Esophagus squamous epithelium (tissue), 5 donors: ENCODE results near the gene RIC8B. TPM values are rescaled to one million over a fixed set of nuclear protein-coding genes. Genes with fewer than 3 reads are reported as not detected.

Experiments used
- DNase-seq: peaks from one replicate; lab custom pipeline; 2025; lab: John Stamatoyannopoulos, UW
- H3K27ac ChIP-seq, 4 donors: fragments of 200-600 bp; sonication (generic); one replicate each; pipeline ENCODE4 v1.5.1; 2016 to 2019; ENCODE audit warnings: mild to moderate bottlenecking in 1 of 4
- H3K27me3 ChIP-seq, 4 donors: fragments of 200-600 bp; sonication (generic); 1 replicate in 3 of 4; 2 replicates in 1 of 4; pipeline versions ENCODE4 v1.5.1 to v1.6.0; 2017 to 2021; ENCODE audit warnings: antibody characterized with exemption in 1 of 4
- H3K36me3 ChIP-seq, 3 donors: fragments of 200-600 bp; sonication (generic); one replicate each; pipeline ENCODE4 v1.5.1; 2016 to 2019
- H3K4me1 ChIP-seq, 3 donors: fragments of 200-600 bp; sonication (generic); one replicate each; pipeline ENCODE4 v1.5.1; 2017 to 2019
- H3K4me3 ChIP-seq, 4 donors: fragments of 200-600 bp; sonication (generic); 1 replicate in 3 of 4; 2 replicates in 1 of 4; pipeline ENCODE4 v1.5.1; 2016 to 2019; ENCODE audit warnings: mild to moderate bottlenecking in 2 of 4, moderate library complexity in 1 of 4
- H3K9me3 ChIP-seq, 3 donors: fragments of 200-600 bp; sonication (generic); one replicate each; pipeline ENCODE4 v1.5.1; 2016 to 2019
- POLR2A ChIP-seq, 4 donors: fragments of 450-650 bp; IDR thresholded peaks; one replicate each; pipeline ENCODE4 v1.6.1; 2017; ENCODE audit warnings: antibody characterized with exemption in 4 of 4, mild to moderate bottlenecking in 4 of 4, moderate library complexity in 3 of 4
- WGBS, 2 donors: methylation state at CpG; one replicate each; pipeline ENCODE4 v1.1.5; 2018; 5-methylcytosine and 5-hydroxymethylcytosine counted together
- intact Hi-C: fragments of 100-400 bp; cut with DNase I; formaldehyde crosslinking; loops from one replicate; pipeline ENCODE4 v1.15.0; 2022
- total RNA-seq, 4 donors: library from RNA; depleted of rRNA; stranded (reverse); fragments of >200 nt; gene quantifications; one replicate each; pipeline ENCODE4 v1.1.0, GENCODE V29; 2016
- TF ChIP-seq, protein P1 (sequence below), 6 experiments: fragments of 450-650 bp in 4 of 6; fragments of 200-600 bp in 2 of 6; sonication (generic) in 2 of 6; IDR thresholded peaks; one replicate each; pipeline ENCODE4 v1.5.1; 2016 to 2019; ENCODE audit warnings: antibody characterized with exemption in 6 of 6, mild to moderate bottlenecking in 4 of 6, moderate library complexity in 4 of 6
- donor health status: DM: yes; HTN: yes; CAD: no.

RIC8B gene
- total RNA-seq, 4 donors from 2014 or later = 2.7 to 7.3 (median 5.0) TPM

DNA sequence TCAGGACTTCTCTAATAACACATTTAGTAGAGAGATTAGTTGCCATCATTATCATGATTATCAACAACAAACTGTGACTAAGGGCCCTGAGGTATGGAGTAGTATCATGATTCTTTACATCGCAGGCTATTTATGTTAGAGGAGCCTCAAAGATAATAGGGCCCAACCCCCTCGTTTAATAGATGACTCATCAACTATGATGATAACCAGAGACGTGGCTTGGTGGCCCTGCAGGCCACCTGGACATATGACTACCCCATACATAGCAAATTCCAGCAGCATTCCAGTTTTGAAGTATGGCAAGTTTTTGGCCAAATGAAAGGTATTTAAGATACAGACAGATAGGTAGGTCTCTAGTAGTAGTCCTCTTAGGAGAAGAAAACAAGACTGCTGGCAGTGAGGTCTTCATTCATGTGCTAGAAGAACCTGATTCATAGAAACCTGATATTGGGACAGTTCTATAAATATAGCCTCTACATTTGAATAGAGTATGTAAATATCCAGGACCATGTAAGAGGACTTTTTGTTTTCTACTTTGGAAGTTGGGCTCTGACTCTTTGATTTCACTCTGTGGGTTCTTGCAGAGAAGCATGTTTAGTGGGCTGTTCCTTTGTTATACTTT lies 5.6 kb downstream of the RIC8B start:
- intact Hi-C loops = no loop called here
- Histone ChIP-seq H3K9me3 (no peaks in the 10 kb centered on the region), H3K4me3 (no peak overlapping the region), H3K4me1 (peaks cover 2 to 13% (median 3%) of the 10 kb centered on the region in 3 donors), H3K36me3 (peaks cover 0 to 16% (median 0%) of the 10 kb centered on the region in 3 donors), H3K27ac (no peak overlapping the region), H3K27me3 (no peaks in the 10 kb centered on the region)
- no peak for DNase-seq
- 10 to 62% methylated on average over 3 of the region's 3 CpGs for WGBS, 2 donors
- no peak for TF ChIP-seq POLR2A (IDR thresholded peaks at IDR 0.05)

DNA sequence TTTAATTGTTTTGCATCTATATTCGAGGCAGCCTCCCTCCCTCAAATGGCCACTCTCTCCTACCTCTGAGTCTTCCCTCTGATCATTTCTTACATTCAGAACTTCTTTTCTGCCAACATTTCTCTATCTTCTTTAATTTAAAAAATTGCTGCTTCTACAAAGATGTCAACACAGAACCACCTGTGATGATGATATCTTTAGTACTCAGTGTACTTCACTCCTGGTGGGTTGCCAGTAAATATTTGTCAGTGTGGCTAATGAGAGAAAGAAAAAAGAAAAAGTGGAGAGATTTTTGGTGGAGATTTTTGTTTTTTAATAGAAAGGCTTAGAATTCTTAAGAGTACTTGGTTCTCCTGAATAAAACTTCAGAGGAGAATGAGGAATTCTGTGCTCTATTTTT lies 8.1 kb downstream of the RIC8B start:
- TF ChIP-seq, protein P1, sequence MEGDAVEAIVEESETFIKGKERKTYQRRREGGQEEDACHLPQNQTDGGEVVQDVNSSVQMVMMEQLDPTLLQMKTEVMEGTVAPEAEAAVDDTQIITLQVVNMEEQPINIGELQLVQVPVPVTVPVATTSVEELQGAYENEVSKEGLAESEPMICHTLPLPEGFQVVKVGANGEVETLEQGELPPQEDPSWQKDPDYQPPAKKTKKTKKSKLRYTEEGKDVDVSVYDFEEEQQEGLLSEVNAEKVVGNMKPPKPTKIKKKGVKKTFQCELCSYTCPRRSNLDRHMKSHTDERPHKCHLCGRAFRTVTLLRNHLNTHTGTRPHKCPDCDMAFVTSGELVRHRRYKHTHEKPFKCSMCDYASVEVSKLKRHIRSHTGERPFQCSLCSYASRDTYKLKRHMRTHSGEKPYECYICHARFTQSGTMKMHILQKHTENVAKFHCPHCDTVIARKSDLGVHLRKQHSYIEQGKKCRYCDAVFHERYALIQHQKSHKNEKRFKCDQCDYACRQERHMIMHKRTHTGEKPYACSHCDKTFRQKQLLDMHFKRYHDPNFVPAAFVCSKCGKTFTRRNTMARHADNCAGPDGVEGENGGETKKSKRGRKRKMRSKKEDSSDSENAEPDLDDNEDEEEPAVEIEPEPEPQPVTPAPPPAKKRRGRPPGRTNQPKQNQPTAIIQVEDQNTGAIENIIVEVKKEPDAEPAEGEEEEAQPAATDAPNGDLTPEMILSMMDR (IDR thresholded peaks at IDR 0.05) = no peak
- no peak for TF ChIP-seq POLR2A (IDR thresholded peaks at IDR 0.05)
- no peak overlapping the region for H3K27ac ChIP-seq
- H3K4me3 ChIP-seq = no peak overlapping the region
- DNase-seq = no peak
- intact Hi-C loops = no loop called here
- peaks cover 0 to 27% (median 0%) of the 10 kb centered on the region in 3 donors for H3K36me3 ChIP-seq
- no peaks in the 10 kb centered on the region for H3K9me3 ChIP-seq
- no peaks in the 10 kb centered on the region for H3K27me3 ChIP-seq
- WGBS, 2 donors = 52 to 57% methylated on average over 1 of the region's 1 CpG
- peaks cover 0 to 4% (median 0%) of the 10 kb centered on the region in 3 donors for H3K4me1 ChIP-seq

DNA sequence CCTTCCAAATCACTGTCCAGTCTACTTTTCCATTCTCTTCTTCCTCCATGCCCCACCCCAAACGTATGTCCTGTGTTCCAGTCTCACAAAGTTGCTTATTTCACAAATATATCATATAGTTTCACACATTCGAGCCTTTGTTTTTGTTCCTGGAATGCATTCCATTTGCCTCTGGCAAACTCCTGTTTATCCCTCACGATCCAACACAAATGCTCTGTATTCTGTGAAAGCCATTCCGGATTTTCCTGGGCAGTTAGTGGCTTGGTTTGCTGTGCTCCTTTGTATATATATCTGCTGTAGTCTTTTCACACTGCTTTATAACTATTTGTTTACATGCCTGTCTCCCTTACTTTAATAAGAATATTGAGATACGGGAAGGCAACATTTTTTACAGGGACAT lies 9.0 kb downstream of the RIC8B start:
- no peak overlapping the region for H3K27ac ChIP-seq
- no peak for TF ChIP-seq POLR2A (IDR thresholded peaks at IDR 0.05)
- TF ChIP-seq, protein P1 (IDR thresholded peaks at IDR 0.05) = no peak
- intact Hi-C loops = no loop called here
- no peaks in the 10 kb centered on the region for H3K9me3 ChIP-seq
- no peaks in the 10 kb centered on the region for H3K4me1 ChIP-seq
- H3K4me3 ChIP-seq = no peak overlapping the region
- DNase-seq = no peak
- no peaks in the 10 kb centered on the region for H3K27me3 ChIP-seq
- 71 to 80% methylated on average over 5 of the region's 5 CpGs for WGBS, 2 donors
- H3K36me3 ChIP-seq = peaks cover 0 to 32% (median 0%) of the 10 kb centered on the region in 3 donors

DNA sequence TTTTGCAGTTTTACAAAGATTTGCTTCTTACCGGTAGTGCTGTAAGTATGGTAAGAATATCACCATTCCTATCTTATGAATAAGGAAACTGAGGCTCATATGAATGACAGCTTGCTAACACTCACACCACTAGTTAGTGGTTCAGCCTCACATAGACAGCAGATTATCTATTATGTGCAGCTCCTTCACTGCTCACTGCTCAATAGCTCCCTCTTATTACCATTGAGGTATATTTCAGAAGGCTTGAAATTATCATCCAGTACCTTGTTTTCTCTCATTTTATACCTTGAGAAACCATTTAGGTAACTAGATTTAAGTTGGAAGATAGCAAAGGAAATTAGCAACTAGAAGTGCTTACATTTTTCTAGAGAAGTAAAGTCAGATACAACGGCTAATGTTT lies 15.5 kb downstream of the RIC8B start:
- peaks cover 0 to 12% (median 0%) of the 10 kb centered on the region in 3 donors for H3K4me1 ChIP-seq
- 89 to 92% methylated on average over 2 of the region's 2 CpGs for WGBS, 2 donors
- DNase-seq = no peak
- TF ChIP-seq, protein P1 (IDR thresholded peaks at IDR 0.05) = no peak
- TF ChIP-seq POLR2A (IDR thresholded peaks at IDR 0.05) = no peak
- H3K27ac ChIP-seq = no peak overlapping the region
- intact Hi-C loops = no loop called here
- H3K36me3 ChIP-seq = peaks cover 0 to 33% (median 0%) of the 10 kb centered on the region in 3 donors
- no peaks in the 10 kb centered on the region for H3K9me3 ChIP-seq
- H3K27me3 ChIP-seq = no peaks in the 10 kb centered on the region
- no peak overlapping the region for H3K4me3 ChIP-seq

DNA sequence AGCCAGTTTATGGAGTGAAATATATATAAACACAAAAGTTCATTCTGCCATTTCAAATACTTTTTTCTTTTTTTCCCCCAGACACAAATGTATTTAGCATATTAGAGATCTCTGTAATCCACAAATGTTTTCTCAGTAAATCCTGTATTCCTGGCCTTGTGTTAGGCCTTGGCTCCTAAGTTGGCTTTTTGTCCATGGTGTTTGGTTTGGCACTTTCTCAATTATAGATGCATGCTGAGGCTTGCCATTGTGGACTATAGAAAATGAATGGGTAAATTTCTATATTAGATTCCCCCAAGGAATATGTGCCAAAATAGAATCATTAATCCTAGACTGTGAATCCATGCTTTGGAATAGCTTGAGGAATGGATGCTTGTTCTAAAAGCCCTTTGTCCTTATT lies 17.0 kb downstream of the RIC8B start:
- no peak for DNase-seq
- Histone ChIP-seq H3K9me3 (no peaks in the 10 kb centered on the region), H3K4me1 (peaks cover 0 to 12% (median 0%) of the 10 kb centered on the region in 3 donors), H3K27ac (no peak overlapping the region), H3K27me3 (no peaks in the 10 kb centered on the region), H3K36me3 (peaks cover 0 to 23% (median 0%) of the 10 kb centered on the region in 3 donors), H3K4me3 (no peak overlapping the region)
- intact Hi-C loops = no loop called here
- TF ChIP-seq POLR2A (IDR thresholded peaks at IDR 0.05) = no peak
- TF ChIP-seq, protein P1 (IDR thresholded peaks at IDR 0.05) = no peak
